Uterus (tissue), 4 donors: ENCODE data around the gene PTPRE. TPM values are rescaled to one million over a fixed set of nuclear protein-coding genes. Genes with fewer than 3 reads are reported as not detected.

ENCODE experiments used
- DNase-seq, 2 donors: peaks; one replicate each; pipeline ENCODE4 v3.0.0-alpha.2; 2019 to 2020
- H3K27ac ChIP-seq, 2 donors: fragments of 200-600 bp; sonication (generic); 1 replicate in 1 of 2; 2 replicates in 1 of 2; pipeline ENCODE4 v1.5.1; 2016 to 2018
- H3K27me3 ChIP-seq, 2 donors: fragments of 200-600 bp; sonication (generic); one replicate each; pipeline ENCODE4 v1.5.1; 2018 to 2019; ENCODE audit warnings: control low read depth in 1 of 2
- H3K36me3 ChIP-seq, 2 donors: fragments of 200-600 bp; sonication (generic); one replicate each; pipeline ENCODE4 v1.5.1; 2019; ENCODE audit warnings: control low read depth in 1 of 2
- H3K4me1 ChIP-seq, 2 donors: fragments of 200-600 bp; sonication (generic); one replicate each; pipeline ENCODE4 v1.5.1; 2018 to 2019; ENCODE audit warnings: control low read depth in 1 of 2
- H3K4me3 ChIP-seq, 2 donors: fragments of 200-600 bp; sonication (generic); 1 replicate in 1 of 2; 2 replicates in 1 of 2; pipeline ENCODE4 v1.5.1; 2018 to 2019; ENCODE audit warnings: mild to moderate bottlenecking in 1 of 2
- H3K9me3 ChIP-seq, 2 donors: fragments of 200-600 bp; sonication (generic); one replicate each; pipeline ENCODE4 v1.5.1; 2019; ENCODE audit warnings: control low read depth in 1 of 2
- POLR2A ChIP-seq, 2 donors: fragments of 450-650 bp; IDR thresholded peaks; one replicate each; pipeline ENCODE4 v1.6.1; 2016; ENCODE audit warnings: antibody characterized with exemption in 2 of 2, mild to moderate bottlenecking in 1 of 2, moderate library complexity in 1 of 2
- intact Hi-C: fragments of 100-400 bp; cut with DNase I; formaldehyde crosslinking; loops from one replicate; pipeline ENCODE4 v1.15.1; 2023; ENCODE audit warnings: low total_unique reads
- total RNA-seq, 4 donors: library from RNA; depleted of rRNA in 3 of 4; stranded (reverse); fragments of >200 nt in 3 of 4; gene quantifications; one replicate each; pipeline versions ENCODE4 v1.1.0 to v1.2.4, GENCODE V29; 2014 to 2023
- TF ChIP-seq, protein P1 (sequence below), 4 experiments: fragments of 200-600 bp in 2 of 4; fragments of 450-650 bp in 2 of 4; sonication (generic) in 2 of 4; IDR thresholded peaks; one replicate each; pipeline ENCODE4 v1.5.1; 2016 to 2019; ENCODE audit warnings: antibody characterized with exemption in 4 of 4, mild to moderate bottlenecking in 2 of 4, moderate library complexity in 1 of 4
- donor health status: DM: yes; HTN: yes; CAD: no.

Gene PTPRE
- total RNA-seq, 4 donors from 2014 or later, result 9.4 to 18.9 (median 16.3) TPM

DNA sequence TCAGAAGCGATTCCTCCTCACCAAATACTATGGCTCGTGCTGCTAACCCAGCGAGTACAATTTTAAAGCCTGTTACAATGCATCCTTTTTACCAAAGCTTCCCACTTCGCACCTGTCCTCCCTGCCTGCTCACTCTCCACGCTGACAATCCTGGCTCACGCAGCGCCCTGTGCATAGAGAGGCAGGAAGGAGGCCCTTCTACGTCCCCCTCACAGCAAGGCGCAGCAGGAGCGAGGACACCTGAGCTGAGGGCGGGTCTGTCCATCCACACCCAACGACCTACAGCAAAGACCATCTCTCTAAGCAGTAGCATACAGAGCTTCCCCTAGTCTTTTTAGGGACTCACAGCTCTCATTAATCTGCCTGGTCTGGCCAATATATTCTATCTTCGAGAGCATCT is 173.3 kb downstream of the PTPRE start:
- TF ChIP-seq, protein P1, sequence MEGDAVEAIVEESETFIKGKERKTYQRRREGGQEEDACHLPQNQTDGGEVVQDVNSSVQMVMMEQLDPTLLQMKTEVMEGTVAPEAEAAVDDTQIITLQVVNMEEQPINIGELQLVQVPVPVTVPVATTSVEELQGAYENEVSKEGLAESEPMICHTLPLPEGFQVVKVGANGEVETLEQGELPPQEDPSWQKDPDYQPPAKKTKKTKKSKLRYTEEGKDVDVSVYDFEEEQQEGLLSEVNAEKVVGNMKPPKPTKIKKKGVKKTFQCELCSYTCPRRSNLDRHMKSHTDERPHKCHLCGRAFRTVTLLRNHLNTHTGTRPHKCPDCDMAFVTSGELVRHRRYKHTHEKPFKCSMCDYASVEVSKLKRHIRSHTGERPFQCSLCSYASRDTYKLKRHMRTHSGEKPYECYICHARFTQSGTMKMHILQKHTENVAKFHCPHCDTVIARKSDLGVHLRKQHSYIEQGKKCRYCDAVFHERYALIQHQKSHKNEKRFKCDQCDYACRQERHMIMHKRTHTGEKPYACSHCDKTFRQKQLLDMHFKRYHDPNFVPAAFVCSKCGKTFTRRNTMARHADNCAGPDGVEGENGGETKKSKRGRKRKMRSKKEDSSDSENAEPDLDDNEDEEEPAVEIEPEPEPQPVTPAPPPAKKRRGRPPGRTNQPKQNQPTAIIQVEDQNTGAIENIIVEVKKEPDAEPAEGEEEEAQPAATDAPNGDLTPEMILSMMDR (IDR thresholded peaks at IDR 0.05), result no peak
- TF ChIP-seq POLR2A (IDR thresholded peaks at IDR 0.05), result no peak
- no peaks in the 10 kb centered on the region for H3K4me1 ChIP-seq
- DNase-seq, result no peak
- no peaks in the 10 kb centered on the region for H3K27me3 ChIP-seq
- no peak overlapping the region for H3K4me3 ChIP-seq
- H3K9me3 ChIP-seq, result no peaks in the 10 kb centered on the region
- no peak overlapping the region for H3K27ac ChIP-seq
- H3K36me3 ChIP-seq, result no peaks in the 10 kb centered on the region
- intact Hi-C loops, result no loop called here

DNA sequence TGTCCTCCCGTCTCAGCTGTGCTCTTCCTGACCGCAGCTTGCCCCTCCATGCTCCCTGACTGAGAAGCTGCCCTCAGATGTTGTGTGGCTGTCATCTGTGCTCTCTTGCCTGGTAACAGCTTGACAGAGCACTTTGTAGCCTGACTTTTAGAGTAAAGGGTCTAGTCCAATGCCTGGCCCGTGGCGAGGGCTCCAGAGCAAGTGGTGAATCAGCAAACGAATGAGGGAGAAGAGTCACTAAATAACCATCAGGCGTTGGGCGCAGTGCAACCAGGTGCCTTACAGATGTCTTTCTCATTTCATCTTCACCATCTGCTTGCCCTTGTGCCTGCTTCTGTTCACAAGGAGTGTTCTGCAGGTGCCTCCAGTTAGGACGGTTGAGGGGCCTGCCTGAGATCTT is 173.7 kb downstream of the PTPRE start:
- Histone ChIP-seq H3K4me1 (no peaks in the 10 kb centered on the region), H3K36me3 (no peaks in the 10 kb centered on the region), H3K9me3 (no peaks in the 10 kb centered on the region), H3K27me3 (no peaks in the 10 kb centered on the region), H3K27ac (no peak overlapping the region), H3K4me3 (no peak overlapping the region)
- DNase-seq, result no peak
- intact Hi-C loops, result no loop called here
- TF ChIP-seq, protein P1 (IDR thresholded peaks at IDR 0.05), result no peak
- no peak for TF ChIP-seq POLR2A (IDR thresholded peaks at IDR 0.05)

DNA sequence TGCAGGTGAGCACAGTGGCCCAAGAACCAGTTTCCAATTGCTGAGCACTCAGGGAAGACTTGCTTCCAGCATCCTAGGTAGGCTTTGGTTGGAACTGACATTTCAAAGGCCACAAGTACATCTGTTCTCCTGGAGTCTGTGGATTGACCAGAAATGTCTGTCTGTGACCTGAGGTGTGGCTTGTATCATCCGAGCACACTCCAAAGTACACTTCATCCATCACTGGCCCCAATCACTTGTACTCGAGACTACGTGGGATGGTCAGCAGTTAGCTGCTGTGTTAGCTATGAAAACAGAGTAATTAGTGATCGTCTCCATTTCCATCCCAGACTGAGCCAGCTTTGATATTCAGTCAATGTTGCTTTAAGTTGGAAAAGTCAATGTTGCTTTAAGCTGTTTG is 174.3 kb downstream of the PTPRE start:
- no peak overlapping the region for H3K27ac ChIP-seq
- intact Hi-C loops, result no loop called here
- H3K27me3 ChIP-seq, result no peaks in the 10 kb centered on the region
- H3K36me3 ChIP-seq, result no peaks in the 10 kb centered on the region
- no peaks in the 10 kb centered on the region for H3K4me1 ChIP-seq
- TF ChIP-seq, protein P1 (IDR thresholded peaks at IDR 0.05), result no peak
- no peak for TF ChIP-seq POLR2A (IDR thresholded peaks at IDR 0.05)
- no peak for DNase-seq
- H3K9me3 ChIP-seq, result no peaks in the 10 kb centered on the region
- H3K4me3 ChIP-seq, result no peak overlapping the region

DNA sequence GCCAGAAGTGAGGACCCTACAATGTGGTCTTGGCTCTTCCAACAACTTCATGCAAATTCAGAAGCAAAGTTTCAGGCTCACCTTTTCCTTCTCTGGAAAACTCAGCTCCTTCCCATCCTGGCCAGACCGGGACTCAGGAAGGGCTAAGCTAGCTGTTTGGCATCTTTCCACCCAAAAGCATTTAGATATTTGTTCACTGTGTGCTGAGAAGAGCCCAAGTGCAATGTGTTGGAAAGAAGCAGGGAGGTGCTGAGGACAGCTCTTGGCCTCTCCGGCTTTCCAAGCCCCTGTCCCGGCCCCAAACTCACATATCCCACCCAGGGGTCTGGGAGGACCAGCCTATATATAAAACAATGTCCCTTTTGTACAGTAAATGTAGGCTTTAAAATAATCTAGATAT is 174.8 kb downstream of the PTPRE start:
- Histone ChIP-seq H3K27ac (no peak overlapping the region), H3K4me1 (no peaks in the 10 kb centered on the region), H3K36me3 (no peaks in the 10 kb centered on the region), H3K27me3 (no peaks in the 10 kb centered on the region), H3K9me3 (no peaks in the 10 kb centered on the region), H3K4me3 (no peak overlapping the region)
- intact Hi-C loops, result no loop called here
- TF ChIP-seq, protein P1 (IDR thresholded peaks at IDR 0.05), result no peak
- no peak for TF ChIP-seq POLR2A (IDR thresholded peaks at IDR 0.05)
- DNase-seq, result no peak

DNA sequence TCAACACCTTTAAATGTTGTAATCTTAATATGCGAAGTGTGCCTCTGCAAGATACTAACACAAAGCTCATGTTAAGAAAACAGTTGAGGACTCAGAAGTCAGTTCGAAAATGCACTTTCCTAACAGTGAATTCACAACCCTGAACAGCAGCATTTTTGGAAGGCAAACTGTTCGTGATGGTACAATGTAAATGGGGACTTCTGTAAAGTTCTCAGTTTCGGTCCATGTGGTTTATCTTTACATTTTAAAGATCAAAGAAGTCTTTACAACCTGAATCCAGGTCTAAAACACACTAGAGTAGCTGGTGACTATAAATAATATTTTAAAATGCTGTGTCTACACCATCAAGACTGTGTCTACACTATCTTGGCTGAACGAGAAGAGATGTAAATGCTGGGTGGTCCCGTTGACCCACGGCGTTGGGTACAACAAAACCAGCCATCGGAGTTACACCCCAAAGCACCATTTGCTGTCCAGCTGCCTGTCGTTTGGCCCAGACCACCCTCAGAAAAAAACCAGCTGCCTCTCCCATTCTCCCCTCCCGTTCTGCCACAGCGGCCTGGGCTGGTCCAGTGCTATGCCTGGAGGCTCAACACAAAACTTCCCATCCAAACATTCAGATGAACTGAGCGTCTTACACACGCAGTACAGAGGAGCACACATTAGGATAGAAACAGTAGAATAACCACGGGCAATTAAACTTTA is 176.4 kb downstream of the PTPRE start:
- intact Hi-C loops, result no loop called here
- Histone ChIP-seq H3K27me3 (no peaks in the 10 kb centered on the region), H3K4me3 (no peak overlapping the region), H3K27ac (no peak overlapping the region), H3K36me3 (no peaks in the 10 kb centered on the region), H3K9me3 (no peaks in the 10 kb centered on the region), H3K4me1 (no peaks in the 10 kb centered on the region)
- no peak for TF ChIP-seq POLR2A (IDR thresholded peaks at IDR 0.05)
- TF ChIP-seq, protein P1 (IDR thresholded peaks at IDR 0.05), result no peak
- DNase-seq, result no peak
